ENCODE data around the gene TLNRD1.

- TF ChIP-seq POLR2AphosphoS5 (IDR thresholded peaks at IDR 0.05) (no peak), CTCF (IDR thresholded peaks at IDR 0.05) (no peak)
Measured at GRCh38 chr15:81052046-81052445, 51.3 kb downstream of the TLNRD1 start.
